ENCODE measurements around the gene LIX1L. TPM values are rescaled to one million over a fixed set of nuclear protein-coding genes. Genes with fewer than 3 reads are reported as not detected.

LIX1L gene
- 5.9 TPM for polyA plus RNA-seq (2013, experiment 1 of 2)
- polyA plus RNA-seq (2013, experiment 2 of 2), result 8.3 TPM

DNA sequence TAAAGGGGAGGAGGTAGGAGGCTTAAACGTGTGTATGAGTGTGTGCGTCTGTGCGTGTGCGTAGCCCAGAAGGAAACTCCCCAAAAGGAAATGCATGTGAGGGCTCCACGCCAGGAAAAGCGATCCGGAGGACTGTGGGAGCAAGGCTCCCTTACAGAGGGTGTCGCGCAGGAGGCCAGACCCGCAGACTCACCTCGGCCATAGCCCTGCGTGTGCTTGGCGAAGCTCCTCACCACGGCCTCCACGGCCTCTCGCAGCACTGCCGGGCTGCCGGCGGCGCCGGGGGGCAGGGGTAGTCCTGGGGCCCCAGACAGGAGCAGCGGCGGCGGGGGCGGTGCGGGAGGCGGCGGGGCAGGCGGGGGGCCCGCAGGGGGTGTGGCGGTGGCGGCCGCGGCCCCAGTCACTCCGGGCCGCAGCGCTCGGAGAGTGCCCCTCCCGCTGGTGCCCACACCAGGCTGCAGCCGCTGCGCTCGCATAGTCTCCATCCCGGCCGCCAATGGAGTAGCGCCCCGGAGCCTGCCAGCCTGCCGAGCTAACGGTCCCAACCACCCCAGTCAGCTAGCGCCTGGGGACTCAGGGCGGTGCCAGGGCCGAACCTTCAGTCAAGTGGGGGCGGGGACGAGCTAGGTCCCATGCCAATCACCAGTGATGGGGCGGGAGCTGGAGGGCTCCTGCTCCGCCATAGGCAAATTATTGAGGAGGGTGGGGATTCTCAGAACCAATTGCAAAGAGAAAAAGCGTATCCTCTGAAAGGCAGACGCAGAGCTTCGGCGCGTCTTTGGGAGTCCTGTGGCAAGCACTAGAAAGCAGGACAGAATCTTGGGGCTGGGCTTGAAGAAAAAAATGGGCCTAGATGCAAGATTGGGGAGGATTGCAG, at the start of gene LIX1L:
LIX1L (minus strand) TSS at position 575 of the 877 bp plus-strand sequence; CDS start at position 485, 90 bp downstream.
- peaks cover 86% of the 10 kb centered on the region for H3K27me3 ChIP-seq (ENCODE audit: insufficient read depth, low read length)
- H3K4me3 ChIP-seq (ENCODE audit: low read length), result peak within 1 kb of the TSS; percentile 65
- H3K9me3 ChIP-seq (ENCODE audit: insufficient read depth, low read depth, low read length), result no peaks in the 10 kb centered on the region
- under 1% methylated on average over 60 of the region's 60 CpGs for WGBS
- no peaks in the 10 kb centered on the region for H3K36me3 ChIP-seq (ENCODE audit: insufficient read depth, low read length)
- peaks cover 10% of the 10 kb centered on the region for H3K4me1 ChIP-seq (ENCODE audit: insufficient read depth, low read length)
- no peak within 1 kb of the TSS for H3K9ac ChIP-seq (ENCODE audit: low read depth, low read length)
- no peak within 1 kb of the TSS for H3K27ac ChIP-seq (ENCODE audit: low read depth, low read length)

GRCh38 chr1:146001709-146002108, 43.9 kb upstream of the LIX1L start:
- 94% methylated on average over 2 of the region's 2 CpGs for WGBS
- Histone ChIP-seq H3K36me3 (ENCODE audit: insufficient read depth, low read length) (no peaks in the 10 kb centered on the region), H3K4me1 (ENCODE audit: insufficient read depth, low read length) (peaks cover 21% of the 10 kb centered on the region), H3K9me3 (ENCODE audit: insufficient read depth, low read depth, low read length) (no peaks in the 10 kb centered on the region), H3K9ac (ENCODE audit: low read depth, low read length) (no peak overlapping the region), H3K27ac (ENCODE audit: low read depth, low read length) (no peak overlapping the region), H3K4me3 (ENCODE audit: low read length) (no peak overlapping the region), H3K27me3 (ENCODE audit: insufficient read depth, low read length) (no peaks in the 10 kb centered on the region)

GRCh38 chr1:145999321-146000024, 41.7 kb upstream of the LIX1L start:
- H3K9ac ChIP-seq (ENCODE audit: low read depth, low read length), result no peak overlapping the region
- H3K27me3 ChIP-seq (ENCODE audit: insufficient read depth, low read length), result no peaks in the 10 kb centered on the region
- peaks cover 22% of the 10 kb centered on the region for H3K4me1 ChIP-seq (ENCODE audit: insufficient read depth, low read length)
- H3K9me3 ChIP-seq (ENCODE audit: insufficient read depth, low read depth, low read length), result no peaks in the 10 kb centered on the region
- H3K36me3 ChIP-seq (ENCODE audit: insufficient read depth, low read length), result peaks cover 9% of the 10 kb centered on the region
- H3K27ac ChIP-seq (ENCODE audit: low read depth, low read length), result no peak overlapping the region
- 87% methylated on average over 5 of the region's 5 CpGs for WGBS
- H3K4me3 ChIP-seq (ENCODE audit: low read length), result no peak overlapping the region

DNA sequence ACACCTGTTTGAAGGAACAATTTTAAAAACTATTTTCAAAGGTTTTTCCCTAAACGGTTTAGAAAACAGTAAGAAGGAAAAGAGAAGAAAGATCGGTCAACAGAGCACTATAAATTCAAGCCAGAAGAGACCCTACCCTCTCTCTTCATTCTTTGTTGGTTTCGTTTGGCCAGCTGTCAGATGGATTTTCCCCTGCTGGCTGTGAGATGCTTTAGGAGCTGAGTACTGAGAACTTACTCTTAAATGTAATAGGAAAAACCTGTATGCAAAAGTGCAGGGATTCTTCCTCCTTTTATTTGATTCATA, 39.9 kb upstream of the LIX1L start:
- peaks cover 28% of the 10 kb centered on the region for H3K36me3 ChIP-seq (ENCODE audit: insufficient read depth, low read length)
- no peak overlapping the region for H3K9ac ChIP-seq (ENCODE audit: low read depth, low read length)
- H3K4me3 ChIP-seq (ENCODE audit: low read length), result peak overlapping the region; percentile 94
- H3K4me1 ChIP-seq (ENCODE audit: insufficient read depth, low read length), result peaks cover 36% of the 10 kb centered on the region
- H3K27me3 ChIP-seq (ENCODE audit: insufficient read depth, low read length), result no peaks in the 10 kb centered on the region
- no peak overlapping the region for H3K27ac ChIP-seq (ENCODE audit: low read depth, low read length)
- H3K9me3 ChIP-seq (ENCODE audit: insufficient read depth, low read depth, low read length), result no peaks in the 10 kb centered on the region
- 8% methylated on average over 2 of the region's 3 CpGs for WGBS

GRCh38 chr1:145997016-145997717, 39.4 kb upstream of the LIX1L start:
- H3K27me3 ChIP-seq (ENCODE audit: insufficient read depth, low read length), result no peaks in the 10 kb centered on the region
- H3K4me1 ChIP-seq (ENCODE audit: insufficient read depth, low read length), result peaks cover 41% of the 10 kb centered on the region
- H3K36me3 ChIP-seq (ENCODE audit: insufficient read depth, low read length), result peaks cover 33% of the 10 kb centered on the region
- H3K4me3 ChIP-seq (ENCODE audit: low read length), result peak overlapping the region; percentile 94
- 45% methylated on average over 11 of the region's 12 CpGs for WGBS
- peak overlapping the region; percentile 64 for H3K9ac ChIP-seq (ENCODE audit: low read depth, low read length)
- H3K27ac ChIP-seq (ENCODE audit: low read depth, low read length), result peak overlapping the region; percentile 36; the same call in 1 of the 2 replicates
- no peaks in the 10 kb centered on the region for H3K9me3 ChIP-seq (ENCODE audit: insufficient read depth, low read depth, low read length)

DNA sequence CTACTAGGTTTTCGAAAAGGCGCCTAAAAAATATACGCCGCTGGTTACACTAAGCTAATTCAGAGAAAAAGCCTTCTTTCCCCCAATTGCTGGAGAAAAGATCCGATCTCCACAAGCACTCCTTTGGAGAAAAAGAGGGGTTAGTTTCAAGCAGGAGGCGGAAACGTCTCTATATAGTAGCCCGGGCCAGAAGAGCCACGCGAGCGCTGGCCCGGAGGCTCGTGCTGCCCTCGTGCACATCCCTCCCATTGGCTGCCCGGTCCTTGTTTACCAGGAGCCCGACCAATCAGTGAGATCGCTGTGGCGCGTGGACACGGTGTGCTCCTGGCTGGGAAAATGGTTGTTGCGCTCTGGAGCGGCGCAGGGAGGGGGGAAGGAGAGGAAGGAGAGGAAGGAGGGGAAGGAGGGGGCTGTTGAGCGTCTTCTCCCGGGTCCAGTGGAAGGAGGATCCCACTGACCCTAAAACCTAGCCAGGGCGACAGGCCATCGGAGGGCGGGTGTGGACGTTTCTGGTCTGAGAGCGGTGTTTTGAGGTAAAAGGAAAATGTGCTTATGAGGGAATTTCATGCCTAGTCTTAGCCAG, 38.7 kb upstream of the LIX1L start, which contains the start of gene TXNIP:
TXNIP (minus strand) TSS at position 147 of the 583 bp plus-strand sequence. CDS start 313 bp downstream, outside the sequence.
- Histone ChIP-seq H3K4me1 (ENCODE audit: insufficient read depth, low read length) (peaks cover 44% of the 10 kb centered on the region), H3K27ac (ENCODE audit: low read depth, low read length) (peak within 1 kb of the TSS; percentile 36), H3K9ac (ENCODE audit: low read depth, low read length) (peak within 1 kb of the TSS; percentile 87), H3K36me3 (ENCODE audit: insufficient read depth, low read length) (peaks cover 34% of the 10 kb centered on the region), H3K27me3 (ENCODE audit: insufficient read depth, low read length) (no peaks in the 10 kb centered on the region), H3K9me3 (ENCODE audit: insufficient read depth, low read depth, low read length) (no peaks in the 10 kb centered on the region), H3K4me3 (ENCODE audit: low read length) (peak within 1 kb of the TSS; percentile 94)
- 2% methylated on average over 30 of the region's 30 CpGs for WGBS

DNA sequence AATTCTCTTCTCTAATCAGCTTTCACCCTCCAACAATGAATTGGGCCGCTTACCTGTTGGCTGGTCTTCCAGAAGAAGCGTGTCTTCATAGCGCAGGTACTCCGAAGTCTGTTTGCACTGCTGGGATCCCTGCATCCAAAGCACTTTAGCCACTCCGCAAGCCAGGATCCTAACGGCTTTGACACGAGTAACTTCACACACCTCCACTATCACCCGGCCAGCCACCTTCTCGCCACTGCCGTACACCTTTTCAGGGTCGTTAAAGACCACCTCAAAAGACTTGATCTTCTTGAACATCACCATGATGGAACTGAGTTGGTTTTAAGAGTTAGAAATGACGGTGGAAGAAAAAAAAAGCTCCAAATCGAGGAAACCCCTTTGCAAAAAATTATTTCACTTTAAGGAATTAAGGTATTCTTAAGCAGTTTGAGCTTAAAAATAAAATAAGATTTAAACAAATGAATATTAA, 38.2 kb upstream of the LIX1L start:
- Histone ChIP-seq H3K27me3 (ENCODE audit: insufficient read depth, low read length) (no peaks in the 10 kb centered on the region), H3K4me3 (ENCODE audit: low read length) (peak overlapping the region; percentile 94), H3K27ac (ENCODE audit: low read depth, low read length) (peak overlapping the region; percentile 26; the same call in 1 of the 2 replicates), H3K9me3 (ENCODE audit: insufficient read depth, low read depth, low read length) (no peaks in the 10 kb centered on the region), H3K4me1 (ENCODE audit: insufficient read depth, low read length) (peaks cover 44% of the 10 kb centered on the region), H3K36me3 (ENCODE audit: insufficient read depth, low read length) (peaks cover 34% of the 10 kb centered on the region), H3K9ac (ENCODE audit: low read depth, low read length) (peak overlapping the region; percentile 87)
- WGBS, result 4% methylated on average over 10 of the region's 13 CpGs

GRCh38 chr1:145995148-145995881, 37.5 kb upstream of the LIX1L start:
- no peaks in the 10 kb centered on the region for H3K9me3 ChIP-seq (ENCODE audit: insufficient read depth, low read depth, low read length)
- H3K4me1 ChIP-seq (ENCODE audit: insufficient read depth, low read length), result peaks cover 44% of the 10 kb centered on the region
- no peak overlapping the region for H3K27ac ChIP-seq (ENCODE audit: low read depth, low read length)
- 69% methylated on average over 6 of the region's 8 CpGs for WGBS
- H3K27me3 ChIP-seq (ENCODE audit: insufficient read depth, low read length), result no peaks in the 10 kb centered on the region
- H3K4me3 ChIP-seq (ENCODE audit: low read length), result peak overlapping the region; percentile 94
- H3K9ac ChIP-seq (ENCODE audit: low read depth, low read length), result peak overlapping the region; percentile 87
- H3K36me3 ChIP-seq (ENCODE audit: insufficient read depth, low read length), result peaks cover 34% of the 10 kb centered on the region

- 92% methylated on average over 10 of the region's 10 CpGs for WGBS
- H3K4me1 ChIP-seq (ENCODE audit: insufficient read depth, low read length), result peaks cover 41% of the 10 kb centered on the region
- H3K27ac ChIP-seq (ENCODE audit: low read depth, low read length), result no peak overlapping the region
- H3K36me3 ChIP-seq (ENCODE audit: insufficient read depth, low read length), result peaks cover 34% of the 10 kb centered on the region
- no peaks in the 10 kb centered on the region for H3K27me3 ChIP-seq (ENCODE audit: insufficient read depth, low read length)
- H3K4me3 ChIP-seq (ENCODE audit: low read length), result peak overlapping the region; percentile 94
- peak overlapping the region; percentile 87; the same call in 1 of the 2 replicates for H3K9ac ChIP-seq (ENCODE audit: low read depth, low read length)
- no peaks in the 10 kb centered on the region for H3K9me3 ChIP-seq (ENCODE audit: insufficient read depth, low read depth, low read length)
Observed at GRCh38 chr1:145994391-145995120, 36.7 kb upstream of the LIX1L start.
